WTC11 (cell line): ENCODE measurements around the gene LRRC2. TPM values are rescaled to one million over a fixed set of nuclear protein-coding genes. Genes with fewer than 3 reads are reported as not detected.

ENCODE experiments used
- ATAC-seq: fragments of 200-7000 bp; cut with Tn5 transposase; 2 replicates; pipeline ENCODE4 v1.10.0; 2021; ENCODE audit warnings: mild to moderate bottlenecking, moderate library complexity
- CTCF ChIA-PET: fragments of 300-600 bp; sonication (Branson Sonifier 250); formaldehyde crosslinking; loops from one replicate; lab custom pipeline; 2021; ENCODE audit warnings: antibody characterized with exemption; lab: Charles Lee
- POLR2A ChIA-PET: fragments of 350-600 bp; sonication (Branson Sonifier 250); formaldehyde crosslinking; loops from one replicate; lab custom pipeline; 2021; ENCODE audit warnings: antibody characterized with exemption; lab: Charles Lee
- DNase-seq: peaks from one replicate; pipeline ENCODE4 v3.0.0; 2021; ENCODE audit warnings: low spot score
- H3K27ac Mint-ChIP-seq: 2 replicates; pipeline ENCODE4 v1.8.0; 2021; ENCODE audit warnings: mixed read lengths
- H3K27me3 Mint-ChIP-seq: 2 replicates; pipeline ENCODE4 v1.8.0; 2021; ENCODE audit warnings: low read depth, mild to moderate bottlenecking, moderate library complexity, mixed read lengths
- H3K36me3 Mint-ChIP-seq: 2 replicates; pipeline ENCODE4 v1.8.0; 2021; ENCODE audit warnings: mixed read lengths
- H3K4me1 Mint-ChIP-seq: 2 replicates; pipeline ENCODE4 v1.8.0; 2022; ENCODE audit warnings: mixed read lengths
- H3K4me3 Mint-ChIP-seq: 2 replicates; pipeline ENCODE4 v1.8.0; 2021; ENCODE audit warnings: mild to moderate bottlenecking, moderate library complexity, mixed read lengths
- H3K9me3 Mint-ChIP-seq: 2 replicates; pipeline ENCODE4 v1.8.0; 2021; ENCODE audit warnings: mixed read lengths
- ATF1 ChIP-seq: sonication (generic); formaldehyde crosslinking; IDR thresholded peaks from 2 replicates; pipeline ENCODE4 v1.8.1; 2023; ENCODE audit warnings: mild to moderate bottlenecking, moderate library complexity, missing genetic modification reagents
- CTCF ChIP-seq: fragments of 200-600 bp; IDR thresholded peaks from 2 replicates; pipeline ENCODE4 v1.8.0; 2022; ENCODE audit warnings: antibody characterized with exemption
- E2F5 ChIP-seq: sonication (generic); formaldehyde crosslinking; IDR thresholded peaks from 2 replicates; pipeline ENCODE4 v1.8.1; 2022; ENCODE audit warnings: mild to moderate bottlenecking, moderate library complexity, missing genetic modification reagents
- ERG ChIP-seq: fragments of 250-450 bp; sonication (Bioruptor Pico); IDR thresholded peaks from 2 replicates; pipeline ENCODE4 v1.8.0; 2021; ENCODE audit warnings: mild to moderate bottlenecking
- HMGA2 ChIP-seq: fragments of 250-450 bp; sonication (Bioruptor Pico); IDR thresholded peaks from 2 replicates; pipeline ENCODE4 v1.4.0; 2021; ENCODE audit warnings: mild to moderate bottlenecking, moderate library complexity
- IRF2 ChIP-seq: sonication (generic); formaldehyde crosslinking; IDR thresholded peaks from 2 replicates; pipeline ENCODE4 v1.8.0; 2022; ENCODE audit warnings: low read depth, missing genetic modification reagents, borderline replicate concordance
- NFYB ChIP-seq: sonication (generic); formaldehyde crosslinking; conservative IDR thresholded peaks from 2 replicates; pipeline ENCODE4 v1.8.0; 2022; ENCODE audit warnings: low read depth, missing genetic modification reagents
- OVOL2 ChIP-seq: fragments of 250-450 bp; sonication (Bioruptor Pico); IDR thresholded peaks from 2 replicates; pipeline ENCODE4 v1.9.0; 2021; ENCODE audit warnings: mild to moderate bottlenecking, borderline replicate concordance
- RELA ChIP-seq: sonication (generic); formaldehyde crosslinking; IDR thresholded peaks from 2 replicates; pipeline ENCODE4 v1.8.1; 2022; ENCODE audit warnings: missing genetic modification reagents, mild to moderate bottlenecking, borderline replicate concordance
- SMAD4 ChIP-seq: sonication (generic); formaldehyde crosslinking; IDR thresholded peaks from 2 replicates; pipeline ENCODE4 v1.8.0; 2022; ENCODE audit warnings: mild to moderate bottlenecking, missing genetic modification reagents
- SOX15 ChIP-seq: fragments of 250-450 bp; sonication (Bioruptor Pico); IDR thresholded peaks from 2 replicates; pipeline ENCODE4 v1.9.0; 2021; ENCODE audit warnings: mild to moderate bottlenecking
- TCF7 ChIP-seq: sonication (generic); formaldehyde crosslinking; IDR thresholded peaks from 2 replicates; pipeline ENCODE4 v1.8.0; 2022; ENCODE audit warnings: mild to moderate bottlenecking, low read depth, missing genetic modification reagents, moderate library complexity
- ZBTB21 ChIP-seq: sonication (generic); formaldehyde crosslinking; IDR thresholded peaks from 2 replicates; pipeline ENCODE4 v1.8.1; 2023; ENCODE audit warnings: mild to moderate bottlenecking, missing genetic modification reagents, borderline replicate concordance
- ZNF138 ChIP-seq: sonication (generic); formaldehyde crosslinking; conservative IDR thresholded peaks from 2 replicates; pipeline ENCODE4 v1.8.1; 2022; ENCODE audit warnings: mild to moderate bottlenecking, moderate library complexity, missing genetic modification reagents
- total RNA-seq: library from RNA; stranded (reverse); gene quantifications from 3 replicates; pipeline ENCODE4 v1.2.3, GENCODE V29; 2021
- TF ChIP-seq, protein P1 (sequence below): sonication (generic); formaldehyde crosslinking; IDR thresholded peaks from 2 replicates; pipeline ENCODE4 v1.8.1; 2022; ENCODE audit warnings: low read depth, missing genetic modification reagents, borderline replicate concordance
- TF ChIP-seq, protein P2 (sequence below): sonication (generic); formaldehyde crosslinking; conservative IDR thresholded peaks from 2 replicates; pipeline ENCODE4 v1.8.1; 2022; ENCODE audit warnings: mild to moderate bottlenecking, missing genetic modification reagents
- TF ChIP-seq, protein P3 (sequence below): sonication (generic); formaldehyde crosslinking; IDR thresholded peaks from 2 replicates; pipeline ENCODE4 v1.8.1; 2023; ENCODE audit warnings: mild to moderate bottlenecking, missing genetic modification reagents, borderline replicate concordance

The LRRC2 gene
- total RNA-seq, 1 experiment from 2014 or later, result 4.9 TPM

- TF ChIP-seq, protein P1, sequence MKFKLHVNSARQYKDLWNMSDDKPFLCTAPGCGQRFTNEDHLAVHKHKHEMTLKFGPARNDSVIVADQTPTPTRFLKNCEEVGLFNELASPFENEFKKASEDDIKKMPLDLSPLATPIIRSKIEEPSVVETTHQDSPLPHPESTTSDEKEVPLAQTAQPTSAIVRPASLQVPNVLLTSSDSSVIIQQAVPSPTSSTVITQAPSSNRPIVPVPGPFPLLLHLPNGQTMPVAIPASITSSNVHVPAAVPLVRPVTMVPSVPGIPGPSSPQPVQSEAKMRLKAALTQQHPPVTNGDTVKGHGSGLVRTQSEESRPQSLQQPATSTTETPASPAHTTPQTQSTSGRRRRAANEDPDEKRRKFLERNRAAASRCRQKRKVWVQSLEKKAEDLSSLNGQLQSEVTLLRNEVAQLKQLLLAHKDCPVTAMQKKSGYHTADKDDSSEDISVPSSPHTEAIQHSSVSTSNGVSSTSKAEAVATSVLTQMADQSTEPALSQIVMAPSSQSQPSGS (CRISPR knock-in tag), result no peak
- TF ChIP-seq ZNF138 (CRISPR knock-in tag) (no peak), IRF2 (CRISPR knock-in tag) (no peak), ATF1 (CRISPR knock-in tag) (no peak), HMGA2 (CRISPR knock-in tag) (no peak), ERG (CRISPR knock-in tag) (no peak), SOX15 (CRISPR knock-in tag) (no peak), NFYB (no peak), CTCF (no peak), TCF7 (CRISPR knock-in tag) (no peak)
- TF ChIP-seq, protein P2, sequence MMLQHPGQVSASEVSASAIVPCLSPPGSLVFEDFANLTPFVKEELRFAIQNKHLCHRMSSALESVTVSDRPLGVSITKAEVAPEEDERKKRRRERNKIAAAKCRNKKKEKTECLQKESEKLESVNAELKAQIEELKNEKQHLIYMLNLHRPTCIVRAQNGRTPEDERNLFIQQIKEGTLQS, result no peak
Observed at GRCh38 chr3:46537779-46538178, 28.3 kb downstream of the LRRC2 start (continued).

- H3K36me3 Mint-ChIP-seq, result peaks cover 7% of the 10 kb centered on the region
- no peak for ATAC-seq
- CTCF ChIA-PET, result interaction anchor here (0.6 to 1.1 kb wide), 3 partner anchors 9 to 88 kb away, joined by 3 to 6 read pairs (median 4); no protein-coding TSS in a partner anchor
Observed at GRCh38 chr3:46537316-46537715, 28.8 kb downstream of the LRRC2 start.

More at GRCh38 chr3:46537316-46537715, 28.8 kb downstream of the LRRC2 start:
- no peak overlapping the region for H3K27ac Mint-ChIP-seq
- DNase-seq, result no peak
- TF ChIP-seq OVOL2 (no peak), ZBTB21 (no peak), RELA (CRISPR knock-in tag) (no peak), E2F5 (CRISPR knock-in tag) (no peak), SMAD4 (CRISPR knock-in tag) (no peak)
- TF ChIP-seq, protein P3, sequence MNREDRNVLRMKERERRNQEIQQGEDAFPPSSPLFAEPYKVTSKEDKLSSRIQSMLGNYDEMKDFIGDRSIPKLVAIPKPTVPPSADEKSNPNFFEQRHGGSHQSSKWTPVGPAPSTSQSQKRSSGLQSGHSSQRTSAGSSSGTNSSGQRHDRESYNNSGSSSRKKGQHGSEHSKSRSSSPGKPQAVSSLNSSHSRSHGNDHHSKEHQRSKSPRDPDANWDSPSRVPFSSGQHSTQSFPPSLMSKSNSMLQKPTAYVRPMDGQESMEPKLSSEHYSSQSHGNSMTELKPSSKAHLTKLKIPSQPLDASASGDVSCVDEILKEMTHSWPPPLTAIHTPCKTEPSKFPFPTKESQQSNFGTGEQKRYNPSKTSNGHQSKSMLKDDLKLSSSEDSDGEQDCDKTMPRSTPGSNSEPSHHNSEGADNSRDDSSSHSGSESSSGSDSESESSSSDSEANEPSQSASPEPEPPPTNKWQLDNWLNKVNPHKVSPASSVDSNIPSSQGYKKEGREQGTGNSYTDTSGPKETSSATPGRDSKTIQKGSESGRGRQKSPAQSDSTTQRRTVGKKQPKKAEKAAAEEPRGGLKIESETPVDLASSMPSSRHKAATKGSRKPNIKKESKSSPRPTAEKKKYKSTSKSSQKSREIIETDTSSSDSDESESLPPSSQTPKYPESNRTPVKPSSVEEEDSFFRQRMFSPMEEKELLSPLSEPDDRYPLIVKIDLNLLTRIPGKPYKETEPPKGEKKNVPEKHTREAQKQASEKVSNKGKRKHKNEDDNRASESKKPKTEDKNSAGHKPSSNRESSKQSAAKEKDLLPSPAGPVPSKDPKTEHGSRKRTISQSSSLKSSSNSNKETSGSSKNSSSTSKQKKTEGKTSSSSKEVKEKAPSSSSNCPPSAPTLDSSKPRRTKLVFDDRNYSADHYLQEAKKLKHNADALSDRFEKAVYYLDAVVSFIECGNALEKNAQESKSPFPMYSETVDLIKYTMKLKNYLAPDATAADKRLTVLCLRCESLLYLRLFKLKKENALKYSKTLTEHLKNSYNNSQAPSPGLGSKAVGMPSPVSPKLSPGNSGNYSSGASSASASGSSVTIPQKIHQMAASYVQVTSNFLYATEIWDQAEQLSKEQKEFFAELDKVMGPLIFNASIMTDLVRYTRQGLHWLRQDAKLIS (CRISPR knock-in tag), result no peak
- no peaks in the 10 kb centered on the region for H3K27me3 Mint-ChIP-seq
- H3K9me3 Mint-ChIP-seq, result peaks cover 5% of the 10 kb centered on the region; the same call in 1 of the 2 replicates
- H3K4me3 Mint-ChIP-seq, result no peak overlapping the region
- H3K4me1 Mint-ChIP-seq, result peaks cover 33% of the 10 kb centered on the region
- POLR2A ChIA-PET, result no interaction called here
